Measurements from ENCODE around the gene DRC7.

Gene DRC7

GRCh38 chr16:57661936-57662906, 32.4 kb upstream of the DRC7 start:
- H3K4me1 ChIP-seq (ENCODE audit: control insufficient read depth, low read length), result no peaks in the 10 kb centered on the region
- no peak for TF ChIP-seq EZH2phosphoT487 (IDR thresholded peaks at IDR 0.05; ENCODE audit: borderline replicate concordance, low read length)
- TF ChIP-seq CTCF (IDR thresholded peaks at IDR 0.05; ENCODE audit: low read depth, low read length, poor library complexity, severe bottlenecking), result no peak
- no peaks in the 10 kb centered on the region for H3K36me3 ChIP-seq (ENCODE audit: control insufficient read depth, low read length)
- H3K27me3 ChIP-seq (ENCODE audit: control insufficient read depth, low read length), result no peaks in the 10 kb centered on the region
- H3K9me2 ChIP-seq (replicated peaks; ENCODE audit: control insufficient read depth, low read length), result no peaks in the 10 kb centered on the region
- H3K79me2 ChIP-seq (ENCODE audit: control insufficient read depth, low read length), result no peaks in the 10 kb centered on the region
- no peak overlapping the region for H3K27ac ChIP-seq (ENCODE audit: low read depth, low read length)
- no peaks in the 10 kb centered on the region for H3F3A ChIP-seq (ENCODE audit: control insufficient read depth, insufficient read depth)
- H3K4me3 ChIP-seq (ENCODE audit: low read length), result no peak overlapping the region
- no peaks in the 10 kb centered on the region for H4K20me1 ChIP-seq (ENCODE audit: control insufficient read depth, insufficient read depth, low read depth, low read length)
- no peaks in the 10 kb centered on the region for H3K9me3 ChIP-seq (ENCODE audit: control insufficient read depth, insufficient read depth, low read length)
- no peak overlapping the region for H3K4me2 ChIP-seq (ENCODE audit: low read length)

- no peak overlapping the region for H3K4me3 ChIP-seq (ENCODE audit: low read length)
- no peaks in the 10 kb centered on the region for H3K36me3 ChIP-seq (ENCODE audit: control insufficient read depth, low read length)
- no peaks in the 10 kb centered on the region for H3K9me2 ChIP-seq (replicated peaks; ENCODE audit: control insufficient read depth, low read length)
- no peaks in the 10 kb centered on the region for H3K9me3 ChIP-seq (ENCODE audit: control insufficient read depth, insufficient read depth, low read length)
- no peak overlapping the region for H3K4me2 ChIP-seq (ENCODE audit: low read length)
- no peaks in the 10 kb centered on the region for H3F3A ChIP-seq (ENCODE audit: control insufficient read depth, insufficient read depth)
- no peaks in the 10 kb centered on the region for H3K27me3 ChIP-seq (ENCODE audit: control insufficient read depth, low read length)
- no peaks in the 10 kb centered on the region for H4K20me1 ChIP-seq (ENCODE audit: control insufficient read depth, insufficient read depth, low read depth, low read length)
- no peak overlapping the region for H3K27ac ChIP-seq (ENCODE audit: low read depth, low read length)
- TF ChIP-seq EZH2phosphoT487 (IDR thresholded peaks at IDR 0.05; ENCODE audit: borderline replicate concordance, low read length), result no peak
- no peak for TF ChIP-seq CTCF (IDR thresholded peaks at IDR 0.05; ENCODE audit: low read depth, low read length, poor library complexity, severe bottlenecking)
- no peaks in the 10 kb centered on the region for H3K79me2 ChIP-seq (ENCODE audit: control insufficient read depth, low read length)
- no peaks in the 10 kb centered on the region for H3K4me1 ChIP-seq (ENCODE audit: control insufficient read depth, low read length)
Observed at GRCh38 chr16:57663436-57663835, 31.2 kb upstream of the DRC7 start.

- no peaks in the 10 kb centered on the region for H4K20me1 ChIP-seq (ENCODE audit: control insufficient read depth, insufficient read depth, low read depth, low read length)
- no peaks in the 10 kb centered on the region for H3K79me2 ChIP-seq (ENCODE audit: control insufficient read depth, low read length)
- H3K9me2 ChIP-seq (replicated peaks; ENCODE audit: control insufficient read depth, low read length), result no peaks in the 10 kb centered on the region
- H3K4me1 ChIP-seq (ENCODE audit: control insufficient read depth, low read length), result no peaks in the 10 kb centered on the region
- no peak overlapping the region for H3K4me2 ChIP-seq (ENCODE audit: low read length)
- no peaks in the 10 kb centered on the region for H3K27me3 ChIP-seq (ENCODE audit: control insufficient read depth, low read length)
- TF ChIP-seq CTCF (IDR thresholded peaks at IDR 0.05; ENCODE audit: low read depth, low read length, poor library complexity, severe bottlenecking) (no peak), EZH2phosphoT487 (IDR thresholded peaks at IDR 0.05; ENCODE audit: borderline replicate concordance, low read length) (no peak)
- H3K9me3 ChIP-seq (ENCODE audit: control insufficient read depth, insufficient read depth, low read length), result no peaks in the 10 kb centered on the region
- H3F3A ChIP-seq (ENCODE audit: control insufficient read depth, insufficient read depth), result no peaks in the 10 kb centered on the region
- H3K36me3 ChIP-seq (ENCODE audit: control insufficient read depth, low read length), result no peaks in the 10 kb centered on the region
- no peak overlapping the region for H3K27ac ChIP-seq (ENCODE audit: low read depth, low read length)
- no peak overlapping the region for H3K4me3 ChIP-seq (ENCODE audit: low read length)
Observed at GRCh38 chr16:57663917-57664661, 30.5 kb upstream of the DRC7 start.

All from DOHH2 (cell line).